Measurements from ENCODE around the gene VPS13A.

GRCh38 chr9:77156646-77157371 is 20.5 kb upstream of the VPS13A start:
- TF ChIP-seq CTCF (IDR thresholded peaks at IDR 0.05 in 2 of 3, conservative IDR thresholded peaks at IDR 0.05 in 1 of 3; ENCODE audit: control insufficient read depth in 2 of 3, extremely low read depth in 1 of 3, insufficient read depth in 1 of 3, low read depth in 3 of 3, low read length in 3 of 3) (no peak), NFYB (IDR thresholded peaks at IDR 0.05; ENCODE audit: insufficient read depth, low read depth, low read length) (no peak), RFX5 (IDR thresholded peaks at IDR 0.05; ENCODE audit: low read depth, low read length) (no peak), CHD2 (IDR thresholded peaks at IDR 0.05; ENCODE audit: borderline replicate concordance, low read depth, low read length) (no peak), JUNB (IDR thresholded peaks at IDR 0.05) (no peak), EZH2 (IDR thresholded peaks at IDR 0.05; ENCODE audit: borderline replicate concordance, control insufficient read depth, low read depth, low read length) (no peak), BCL3 (IDR thresholded peaks at IDR 0.05; ENCODE audit: borderline replicate concordance, insufficient read depth, low read depth, low read length, poor library complexity, severe bottlenecking) (no peak), SP1 (IDR thresholded peaks at IDR 0.05; ENCODE audit: low read depth, low read length) (no peak), ATF3 (IDR thresholded peaks at IDR 0.05; ENCODE audit: borderline replicate concordance, extremely low read depth, low read depth, low read length) (no peak), HCFC1 (IDR thresholded peaks at IDR 0.05; ENCODE audit: low read length) (no peak), SIN3A (IDR thresholded peaks at IDR 0.05; ENCODE audit: low read depth, low read length) (no peak), ZBED1 (IDR thresholded peaks at IDR 0.05; ENCODE audit: borderline replicate concordance) (no peak), EED (IDR thresholded peaks at IDR 0.05; ENCODE audit: low read depth) (no peak), POLR2AphosphoS5 (IDR thresholded peaks at IDR 0.05; ENCODE audit: low read length) (no peak)
